Stimulated activated naive CD8-positive, alpha-beta T cell treated with anti-CD3 and anti-CD28 coated beads, Interleukin-15, Interleukin-2, amounts not matched to agents 100 U/mL and 50 U/mL, for 24 hours (primary cell): ENCODE measurements around the gene CORO2B.

Source experiments
- ATAC-seq: fragments of 150-1000 bp; cut with Tn5 transposase; one replicate; pipeline ENCODE4 v1.10.0; 2021
- DNase-seq: peaks from one replicate; pipeline ENCODE4 v3.0.0; 2021

Gene CORO2B

GRCh38 chr15:68574046-68574445 is 4.7 kb upstream of the CORO2B start:
- DNase-seq (no peak), ATAC-seq (no peak)

DNA sequence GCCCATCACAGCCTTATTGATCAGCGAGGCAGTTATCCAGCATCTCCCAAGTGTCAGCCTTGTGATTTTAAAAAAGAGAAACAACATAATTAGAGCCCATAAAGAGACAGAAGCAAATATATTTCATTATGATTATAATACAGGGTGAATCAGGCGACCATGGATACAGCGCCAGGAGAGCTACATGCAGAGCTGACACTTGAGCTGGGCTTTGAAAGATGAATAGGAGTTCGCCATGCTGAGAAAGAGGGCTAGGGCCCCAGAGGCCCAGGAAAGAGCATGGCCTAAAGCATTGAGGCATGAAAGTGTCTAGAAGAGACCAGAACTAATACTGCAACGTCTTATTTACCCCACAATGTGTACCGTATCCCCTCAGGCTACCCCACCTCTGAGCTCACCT is 4.2 kb upstream of the CORO2B start:
- no peak for ATAC-seq
- DNase-seq: no peak

- ATAC-seq (no peak), DNase-seq (no peak)
Observed at GRCh38 chr15:68576235-68576892, 2.4 kb upstream of the CORO2B start.

DNA sequence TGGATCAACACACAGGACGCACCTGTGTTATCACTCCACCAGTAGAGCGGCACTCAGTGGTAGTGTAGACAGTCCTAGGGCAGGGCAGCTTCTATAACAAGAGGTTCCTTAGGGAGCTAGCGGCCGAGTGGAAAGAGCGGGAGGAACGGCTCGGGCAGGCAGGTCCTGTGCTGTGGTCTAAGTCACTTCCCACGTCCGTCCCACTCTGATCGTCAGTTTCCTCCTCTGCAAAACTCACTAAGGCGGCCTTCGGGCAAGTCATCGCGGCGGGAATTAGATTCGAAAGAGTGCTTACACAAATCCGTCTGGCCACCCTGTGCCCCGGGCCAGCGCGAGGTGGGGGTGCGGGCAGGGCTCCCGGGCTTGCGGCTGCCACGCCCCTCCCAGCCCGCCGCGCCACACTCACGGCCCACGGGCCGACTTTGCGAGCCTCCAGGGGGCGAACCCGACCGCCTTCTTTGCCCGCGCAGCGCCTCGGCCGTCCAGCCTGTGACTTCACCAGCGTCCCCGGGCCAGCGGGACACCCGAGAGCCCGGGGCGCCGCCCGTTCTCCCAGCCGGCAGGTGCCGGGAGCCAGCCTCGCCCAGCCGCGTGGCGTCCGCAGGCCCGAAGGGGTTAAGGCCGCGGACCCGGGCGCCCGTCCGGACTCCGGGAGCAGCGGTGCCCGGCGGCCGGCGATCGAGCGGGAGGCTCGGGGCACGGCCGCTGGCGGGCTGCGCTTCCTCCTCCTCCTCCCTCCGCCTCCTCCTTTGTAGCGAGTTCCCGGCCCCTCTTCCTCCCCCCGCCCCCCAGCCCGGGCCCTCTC is 416 bp upstream of the CORO2B start:
- peak; percentile 43 for ATAC-seq
- peak; percentile 58 for DNase-seq

- ATAC-seq: no peak
- DNase-seq: no peak
Observed at GRCh38 chr15:68580026-68580882, 1.5 kb downstream of the CORO2B start.

GRCh38 chr15:68580883-68581155 is 2.0 kb downstream of the CORO2B start:
- DNase-seq (no peak), ATAC-seq (no peak)

GRCh38 chr15:68581725-68582124 is 2.9 kb downstream of the CORO2B start:
- DNase-seq: no peak
- no peak for ATAC-seq

GRCh38 chr15:68582236-68582635 is 3.4 kb downstream of the CORO2B start:
- ATAC-seq (no peak), DNase-seq (no peak)

GRCh38 chr15:68582864-68583263 is 4.1 kb downstream of the CORO2B start:
- no peak for DNase-seq

DNA sequence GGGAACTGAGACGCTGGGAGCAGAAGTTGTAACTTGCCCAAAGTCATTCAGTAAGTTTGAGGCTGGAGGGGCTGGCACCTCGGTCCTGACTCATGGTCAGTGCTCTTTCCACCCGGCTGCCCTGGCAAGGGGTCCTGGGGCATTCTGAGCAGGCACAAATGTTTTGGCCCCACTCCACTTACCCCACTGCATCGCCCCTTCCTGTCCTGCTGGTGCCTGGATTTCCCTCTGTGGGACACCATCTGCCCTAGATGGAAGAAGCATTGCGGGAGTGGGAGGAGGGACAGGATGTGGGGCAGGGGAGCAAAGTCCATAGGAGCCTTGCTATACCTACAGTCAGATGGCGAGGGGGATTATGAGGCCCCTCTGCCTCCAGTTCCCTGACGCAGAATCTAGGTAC is 4.5 kb downstream of the CORO2B start:
- DNase-seq (no peak), ATAC-seq (no peak)

More at GRCh38 chr15:68582864-68583263, 4.1 kb downstream of the CORO2B start:
- no peak for ATAC-seq

GRCh38 chr15:68583936-68584755 is 5.4 kb downstream of the CORO2B start:
- DNase-seq (no peak), ATAC-seq (no peak)

DNA sequence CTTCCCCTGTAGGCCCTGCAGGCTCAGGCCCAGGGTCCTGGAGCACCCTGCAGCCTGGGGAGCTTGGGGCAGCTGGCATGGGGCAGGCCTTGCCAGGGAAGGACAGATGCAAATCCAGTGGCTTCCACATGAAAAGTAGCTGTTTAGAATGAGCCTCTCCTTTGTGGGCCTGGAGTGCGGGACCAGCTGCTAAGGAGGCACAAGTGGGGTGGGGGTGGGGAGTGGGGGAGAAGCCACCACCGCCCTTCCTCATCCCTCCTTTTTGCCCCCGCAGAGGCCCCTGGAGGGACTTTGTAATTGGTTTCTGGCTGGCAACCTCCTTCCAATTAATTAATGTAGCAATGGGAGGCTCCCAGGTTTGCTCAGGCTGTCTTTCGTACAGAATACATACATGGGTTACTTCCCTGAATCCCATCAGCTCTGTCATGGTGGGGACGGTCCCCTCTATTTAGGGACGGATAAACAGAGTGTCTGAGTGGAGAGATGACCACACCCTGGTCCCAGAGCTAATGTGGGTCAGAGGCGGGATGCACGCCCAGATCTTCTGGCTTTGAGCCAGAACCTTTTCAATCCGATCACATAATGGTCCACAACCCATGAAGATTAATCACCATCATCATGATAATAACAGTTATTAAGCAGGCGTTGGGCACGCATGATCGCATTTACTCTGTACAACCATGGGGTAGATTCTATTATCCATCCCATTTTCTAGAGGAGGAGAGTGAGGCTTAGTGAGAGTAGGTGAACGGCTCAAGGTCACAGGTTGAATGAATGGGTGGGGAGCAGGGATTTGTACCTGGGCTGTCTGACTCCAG is 6.2 kb downstream of the CORO2B start:
- ATAC-seq (no peak), DNase-seq (no peak)

- ATAC-seq (no peak), DNase-seq (no peak)
Observed at GRCh38 chr15:68585574-68586273, 6.9 kb downstream of the CORO2B start.

- ATAC-seq: peak; percentile 37
Observed at GRCh38 chr15:68586274-68586961, 7.6 kb downstream of the CORO2B start.

GRCh38 chr15:68587769-68588385 is 9.1 kb downstream of the CORO2B start:
- ATAC-seq (peak; percentile 88), DNase-seq (no peak)

More at GRCh38 chr15:68586274-68586961, 7.6 kb downstream of the CORO2B start:
- no peak for DNase-seq

GRCh38 chr15:68589053-68589452 is 10.3 kb downstream of the CORO2B start:
- DNase-seq (no peak), ATAC-seq (no peak)

DNA sequence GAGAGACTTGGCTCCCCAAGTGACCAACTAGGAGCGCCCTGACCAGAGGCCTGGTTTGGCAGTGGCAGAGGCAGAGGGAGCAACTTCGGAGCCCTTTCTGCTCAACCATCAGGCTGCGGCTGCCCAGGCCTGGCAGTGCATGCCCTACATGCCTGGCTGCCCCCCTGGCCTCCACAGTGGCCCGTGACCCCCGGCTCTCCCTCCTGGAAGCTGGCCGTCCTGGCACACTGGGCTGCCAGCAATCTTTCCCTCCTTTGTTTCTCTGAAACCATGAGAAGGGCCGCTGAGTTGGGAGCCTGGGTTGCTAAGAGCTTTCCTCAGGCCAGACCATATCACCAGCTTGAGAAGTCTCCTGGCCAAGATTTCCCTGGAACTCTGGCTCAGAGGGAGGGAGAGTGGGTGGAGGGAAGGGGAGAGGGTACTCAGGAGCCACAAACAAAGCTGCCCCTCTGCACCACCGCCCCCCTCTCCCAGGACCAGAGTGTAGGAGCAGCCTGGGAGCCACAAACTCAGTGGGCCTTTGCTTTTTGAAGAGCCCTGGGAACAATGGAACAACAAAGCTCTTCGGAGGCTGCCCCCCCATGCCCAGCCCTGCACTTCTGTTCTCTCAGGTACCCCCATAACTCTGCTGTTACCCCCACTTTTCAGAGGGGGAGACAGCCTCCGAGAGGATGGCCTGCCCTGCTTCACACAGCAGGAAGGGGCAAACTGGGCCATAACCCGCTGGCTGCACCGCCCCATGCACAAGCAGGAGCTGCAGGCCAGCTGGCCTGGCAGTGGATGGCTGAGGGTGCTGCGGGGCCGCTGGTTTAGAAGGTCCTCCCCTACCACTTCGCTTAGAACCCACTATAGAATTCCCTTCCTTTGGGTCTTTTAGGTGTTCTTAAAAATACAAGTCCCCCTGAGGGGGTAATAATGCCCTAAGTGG is 11.3 kb downstream of the CORO2B start:
- ATAC-seq: no peak
- no peak for DNase-seq

DNA sequence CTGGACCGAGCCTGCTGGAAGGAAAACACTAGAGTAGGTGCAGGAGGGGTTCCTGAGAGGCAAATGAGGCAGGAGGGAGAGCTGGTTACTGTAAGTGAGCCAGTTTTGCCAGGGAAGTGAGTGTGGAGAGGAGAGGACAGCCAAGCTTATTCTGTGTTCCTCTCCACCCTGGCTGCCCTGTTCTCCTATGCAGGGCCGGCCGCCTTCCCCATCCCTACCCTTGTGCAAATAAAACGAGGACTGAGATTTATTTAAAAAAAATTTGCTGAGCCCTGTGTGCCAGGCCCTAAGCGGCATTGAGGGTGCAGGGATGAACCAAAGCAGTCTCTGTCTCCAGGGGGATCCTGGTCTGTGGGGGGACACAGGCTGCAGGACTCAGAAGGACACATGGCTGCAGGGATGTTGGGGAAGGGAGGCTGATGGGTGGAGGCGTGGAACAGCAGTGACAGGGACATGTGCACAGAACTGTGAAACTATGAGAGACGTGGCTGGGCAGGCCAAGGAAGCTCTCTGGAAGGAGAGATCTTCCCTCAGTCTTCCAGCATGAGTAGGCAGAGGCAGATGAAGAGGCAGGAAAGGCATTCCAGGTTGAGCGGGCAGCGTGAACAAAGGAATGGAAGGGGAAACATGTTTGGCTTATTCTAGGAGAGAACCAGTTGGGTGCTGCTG is 12.1 kb downstream of the CORO2B start:
- no peak for DNase-seq

More for the DNA sequence above, 12.1 kb downstream of the CORO2B start:
- ATAC-seq: no peak
